Astrocyte of the cerebellum (primary cell): Measurements from ENCODE around the gene FGF4.

Experiments
- DNase-seq: peaks from one replicate; pipeline ENCODE4 v3.0.0-alpha.2; 2011; ENCODE audit warnings: low read depth
- H3K4me3 ChIP-seq: 2 replicates; pipeline ENCODE4 v1.5.1; 2011; ENCODE audit warnings: mild to moderate bottlenecking, low read depth, low read length, moderate library complexity
- in situ Hi-C: cut with HindIII; loops from 2 replicates; pipeline ENCODE4 v1.10.0; 2017; ENCODE audit warnings: low sequenced_read_pairs
- TF ChIP-seq, protein P1 (sequence below): IDR thresholded peaks from 2 replicates; pipeline ENCODE4 v1.5.1; 2012; ENCODE audit warnings: low read length, low read depth, moderate library complexity, mild to moderate bottlenecking; ENCODE audit errors: missing control alignments

FGF4 gene, protein sequence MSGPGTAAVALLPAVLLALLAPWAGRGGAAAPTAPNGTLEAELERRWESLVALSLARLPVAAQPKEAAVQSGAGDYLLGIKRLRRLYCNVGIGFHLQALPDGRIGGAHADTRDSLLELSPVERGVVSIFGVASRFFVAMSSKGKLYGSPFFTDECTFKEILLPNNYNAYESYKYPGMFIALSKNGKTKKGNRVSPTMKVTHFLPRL

DNA sequence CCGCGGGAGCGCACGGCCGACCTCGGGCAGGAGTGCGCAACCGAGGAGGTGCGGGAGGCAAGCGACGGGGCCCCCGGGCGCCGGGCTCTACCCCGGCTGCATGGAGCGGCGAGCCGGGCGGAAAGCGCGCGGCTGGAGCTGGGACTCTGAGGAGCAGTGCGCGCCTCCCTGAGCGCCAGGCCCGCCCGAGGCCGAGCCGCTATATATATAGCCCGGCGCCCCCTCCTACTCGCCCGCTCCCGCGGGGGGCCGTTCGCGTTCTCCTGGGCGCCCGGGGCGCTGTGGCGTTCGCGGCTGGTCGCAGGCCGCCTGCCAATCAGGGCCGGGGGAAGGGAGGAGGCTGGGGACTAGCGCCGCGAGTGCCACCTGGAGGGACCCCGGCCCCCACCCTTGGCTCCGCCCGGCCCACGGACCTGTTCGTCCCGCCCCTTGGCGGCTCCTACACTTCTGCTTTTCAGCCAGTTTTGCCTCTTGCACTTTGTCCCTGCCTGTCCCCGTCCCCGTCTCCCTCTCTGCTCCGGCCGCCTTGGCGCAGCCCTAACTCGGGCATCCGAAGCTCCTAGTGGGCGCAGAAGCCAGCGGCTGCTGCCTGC is at the start of gene FGF4:
Gene FGF4, minus strand, starts transcription at position 179 of the 593 bp plus-strand sequence. CDS start 257 bp downstream, outside the sequence.
- no peak for DNase-seq

GRCh38 chr11:69823641-69824265 is 48.6 kb upstream of the FGF4 start:
- no peak for DNase-seq
- no peak overlapping the region for H3K4me3 ChIP-seq
- TF ChIP-seq, protein P1, sequence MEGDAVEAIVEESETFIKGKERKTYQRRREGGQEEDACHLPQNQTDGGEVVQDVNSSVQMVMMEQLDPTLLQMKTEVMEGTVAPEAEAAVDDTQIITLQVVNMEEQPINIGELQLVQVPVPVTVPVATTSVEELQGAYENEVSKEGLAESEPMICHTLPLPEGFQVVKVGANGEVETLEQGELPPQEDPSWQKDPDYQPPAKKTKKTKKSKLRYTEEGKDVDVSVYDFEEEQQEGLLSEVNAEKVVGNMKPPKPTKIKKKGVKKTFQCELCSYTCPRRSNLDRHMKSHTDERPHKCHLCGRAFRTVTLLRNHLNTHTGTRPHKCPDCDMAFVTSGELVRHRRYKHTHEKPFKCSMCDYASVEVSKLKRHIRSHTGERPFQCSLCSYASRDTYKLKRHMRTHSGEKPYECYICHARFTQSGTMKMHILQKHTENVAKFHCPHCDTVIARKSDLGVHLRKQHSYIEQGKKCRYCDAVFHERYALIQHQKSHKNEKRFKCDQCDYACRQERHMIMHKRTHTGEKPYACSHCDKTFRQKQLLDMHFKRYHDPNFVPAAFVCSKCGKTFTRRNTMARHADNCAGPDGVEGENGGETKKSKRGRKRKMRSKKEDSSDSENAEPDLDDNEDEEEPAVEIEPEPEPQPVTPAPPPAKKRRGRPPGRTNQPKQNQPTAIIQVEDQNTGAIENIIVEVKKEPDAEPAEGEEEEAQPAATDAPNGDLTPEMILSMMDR: no peak
- in situ Hi-C loops: no loop called here

More for the DNA sequence above, at the start of gene FGF4:
- no peak within 1 kb of the TSS for H3K4me3 ChIP-seq
- TF ChIP-seq, protein P1: no peak
- in situ Hi-C loops: no loop called here

DNA sequence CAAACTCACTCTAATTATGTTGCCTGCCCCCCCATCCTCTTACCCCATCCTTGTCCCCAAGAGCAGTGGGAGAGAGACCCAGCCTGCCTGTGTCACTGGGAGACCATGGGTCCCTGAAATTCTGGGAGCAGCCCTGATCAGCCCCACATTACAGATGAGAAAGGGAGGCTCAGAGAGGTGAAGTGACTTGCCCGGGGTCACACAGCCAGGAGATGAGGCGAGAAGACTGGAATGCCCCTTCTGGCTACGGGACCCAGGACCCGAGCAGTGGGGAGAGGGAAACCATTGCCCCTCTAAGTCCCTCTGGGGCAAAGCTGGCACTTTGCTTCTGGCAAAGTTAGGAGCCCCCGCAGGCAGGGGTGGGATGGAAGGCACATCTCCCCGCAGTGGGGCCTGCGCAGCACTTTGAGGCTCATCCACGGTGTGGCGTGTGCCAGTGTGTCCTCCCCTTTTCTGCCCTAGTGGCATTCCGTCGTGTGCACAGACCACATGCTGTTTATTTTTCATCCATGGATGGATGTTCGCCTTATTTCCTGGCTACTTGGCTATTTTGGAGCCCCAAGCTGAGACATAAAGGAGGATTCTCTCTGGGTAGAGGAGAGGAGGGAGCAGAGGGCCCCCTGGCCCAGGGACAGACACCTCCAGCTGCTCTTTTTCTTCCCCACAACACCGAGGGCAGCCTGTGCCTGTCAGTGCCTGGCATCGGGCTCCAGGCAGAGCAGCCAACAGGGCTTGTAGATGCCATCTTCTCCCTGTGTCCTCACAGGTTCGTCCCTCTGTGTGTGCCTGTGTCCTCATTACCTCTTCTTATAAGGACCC is 47.7 kb upstream of the FGF4 start:
- DNase-seq: no peak
- TF ChIP-seq, protein P1: no peak
- in situ Hi-C loops: no loop called here
- H3K4me3 ChIP-seq: no peak overlapping the region

GRCh38 chr11:69821511-69822040 is 46.4 kb upstream of the FGF4 start:
- no peak overlapping the region for H3K4me3 ChIP-seq
- DNase-seq: no peak
- in situ Hi-C loops: no loop called here
- TF ChIP-seq, protein P1: no peak

DNA sequence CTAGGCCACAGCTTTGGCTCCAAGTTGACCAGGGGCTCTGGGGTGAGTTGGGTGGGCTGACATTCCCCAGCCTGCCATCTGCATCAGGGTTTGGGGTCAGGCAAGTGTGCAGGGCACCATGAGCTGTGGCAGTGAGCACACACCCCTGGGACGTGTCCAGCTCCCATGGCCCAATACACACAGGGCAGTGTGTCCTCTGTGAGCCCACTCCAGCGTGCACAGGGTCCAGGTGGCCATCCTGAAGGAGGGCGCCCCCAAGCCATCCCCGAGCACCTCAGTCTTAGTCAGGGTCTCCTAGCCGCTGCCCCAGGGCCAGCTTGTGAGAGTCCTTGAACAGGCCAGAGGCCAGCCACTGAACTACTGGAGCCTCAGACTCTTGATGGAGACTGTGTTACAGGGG is 45.3 kb upstream of the FGF4 start:
- DNase-seq: no peak
- in situ Hi-C loops: no loop called here
- TF ChIP-seq, protein P1: no peak
- H3K4me3 ChIP-seq: no peak overlapping the region

DNA sequence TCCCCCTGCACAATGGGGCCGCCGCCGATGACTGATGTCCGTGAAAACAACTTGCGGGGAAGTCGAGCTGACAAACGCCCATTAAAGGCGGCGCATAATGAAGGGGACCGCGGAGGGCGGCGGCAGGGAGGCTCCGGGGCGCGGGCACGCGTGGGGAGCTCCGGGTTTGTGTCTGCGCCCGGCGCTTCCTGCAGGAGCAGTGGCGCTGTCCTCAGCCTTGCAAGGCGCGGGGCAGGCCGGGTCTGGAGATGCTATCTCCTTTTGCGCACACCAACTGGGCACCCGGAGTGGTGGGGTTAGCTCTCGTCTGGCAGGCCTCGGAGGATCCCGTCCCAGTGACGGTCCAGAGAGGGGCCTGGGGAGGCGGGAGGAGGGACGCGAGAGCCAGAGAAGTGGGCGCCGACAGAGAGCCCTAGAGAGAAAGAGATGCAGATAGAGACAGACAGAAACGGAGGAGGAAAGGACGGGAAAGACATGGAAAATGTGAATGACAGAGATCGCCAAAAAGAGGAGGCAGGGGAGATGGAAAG is 44.5 kb upstream of the FGF4 start:
- no peak for DNase-seq
- TF ChIP-seq, protein P1: no peak
- in situ Hi-C loops: no loop called here
- H3K4me3 ChIP-seq: no peak overlapping the region
